Measurements from ENCODE around the gene LRPPRC. TPM values are rescaled to one million over a fixed set of nuclear protein-coding genes. Genes with fewer than 3 reads are reported as not detected.

Gene LRPPRC
- total RNA-seq, 1 donor from 2014 or later = 108 TPM

- no peak for DNase-seq
Measured at GRCh38 chr2:43853141-43854081, 142.4 kb downstream of the LRPPRC start.

GRCh38 chr2:43852196-43852730 is 143.5 kb downstream of the LRPPRC start:
- DNase-seq = no peak

GRCh38 chr2:43851011-43851980 is 144.5 kb downstream of the LRPPRC start:
- DNase-seq = no peak

- DNase-seq = no peak
Measured at GRCh38 chr2:43848214-43848613, 147.6 kb downstream of the LRPPRC start.

GRCh38 chr2:43846140-43846793 is 149.5 kb downstream of the LRPPRC start:
- DNase-seq = no peak

GRCh38 chr2:43845181-43845580 is 150.6 kb downstream of the LRPPRC start:
- DNase-seq = no peak

- DNase-seq = no peak
Measured at GRCh38 chr2:43842866-43843226, 152.9 kb downstream of the LRPPRC start.

GRCh38 chr2:43841949-43842865 is 153.6 kb downstream of the LRPPRC start:
- DNase-seq = no peak

- no peak for DNase-seq
Measured at GRCh38 chr2:43840965-43841364, 154.8 kb downstream of the LRPPRC start.

- no peak for DNase-seq
Measured at GRCh38 chr2:43839776-43840564, 155.8 kb downstream of the LRPPRC start.

GRCh38 chr2:43838560-43839267 is 157.1 kb downstream of the LRPPRC start, which contains the start of the genes ABCG5 and ABCG8:
Gene ABCG5 (minus strand): TSS chr2:43838839. CDS start chr2:43838679, 160 bp downstream.
Gene ABCG8 (plus strand): TSS chr2:43838971. CDS start chr2:43839054, 83 bp downstream.
- no peak for DNase-seq

- DNase-seq = no peak
Measured at GRCh38 chr2:43837831-43838559, 157.8 kb downstream of the LRPPRC start.

- DNase-seq = no peak
Measured at GRCh38 chr2:43837033-43837432, 158.8 kb downstream of the LRPPRC start.

Small RNA genes within 50 kb of the gene (small RNA-seq; reads per million reads assigned to genes)
- gene RN7SL455P = not detected
- not detected for gene RNU6-1048P

Other genes starting within 250 kb of the LRPPRC start
- 41.5 TPM for gene DYNC2LI1, start 221.9 kb downstream of the LRPPRC start, total RNA-seq
- gene ABCG5, start 157.2 kb downstream of the LRPPRC start, total RNA-seq = under 0.01 TPM
- gene ABCG8, start 157.0 kb downstream of the LRPPRC start, total RNA-seq = 0.31 TPM
- gene PPM1B, start 172.9 kb upstream of the LRPPRC start, total RNA-seq = 64.7 TPM

Measured in occipital lobe (tissue), 3 donors.